RWPE2 (cell line): ENCODE data around the gene CRIM1.
A peak's percentile ranks its signal among the peaks of the same experiment; 100 is the strongest.

Experiments used
- ATAC-seq: fragments of 200-7000 bp; cut with Tn5 transposase; 3 replicates; pipeline ENCODE4 v1.9.1; 2021; ENCODE audit warnings: low read depth
- DNase-seq: peaks from one replicate; pipeline ENCODE4 v3.0.0-alpha.2; 2020; ENCODE audit warnings: low spot score
- H3K27ac ChIP-seq: fragments of 450-650 bp; 2 replicates; pipeline ENCODE4 v1.5.1; 2017; ENCODE audit warnings: mild to moderate bottlenecking; ENCODE audit not compliant: poor library complexity, severe bottlenecking
- H3K27me3 ChIP-seq: fragments of 250-450 bp; sonication (Bioruptor Pico); 2 replicates; pipeline ENCODE4 v1.5.1; 2021; ENCODE audit warnings: mild to moderate bottlenecking, moderate library complexity; ENCODE audit not compliant: insufficient read depth, poor library complexity, severe bottlenecking
- H3K36me3 ChIP-seq: fragments of 250-450 bp; sonication (Bioruptor Pico); 2 replicates; pipeline ENCODE4 v1.5.1; 2020; ENCODE audit warnings: low read depth, mild to moderate bottlenecking, moderate library complexity
- H3K4me1 ChIP-seq: fragments of 250-450 bp; sonication (Bioruptor Pico); 2 replicates; pipeline ENCODE4 v1.5.1; 2021; ENCODE audit warnings: mild to moderate bottlenecking, moderate library complexity; ENCODE audit not compliant: insufficient read depth, poor library complexity, severe bottlenecking
- H3K4me3 ChIP-seq: fragments of 250-450 bp; sonication (Bioruptor Pico); 2 replicates; pipeline ENCODE4 v1.5.1; 2021; ENCODE audit warnings: mild to moderate bottlenecking, moderate library complexity; ENCODE audit not compliant: severe bottlenecking
- H3K9me3 ChIP-seq: fragments of 250-450 bp; sonication (Bioruptor Pico); 2 replicates; pipeline ENCODE4 v1.5.1; 2021; ENCODE audit warnings: mild to moderate bottlenecking, moderate library complexity; ENCODE audit not compliant: severe bottlenecking
- CTCF ChIP-seq: fragments of 450-650 bp; IDR thresholded peaks from one replicate; pipeline ENCODE4 v1.5.1; 2017; ENCODE audit warnings: mild to moderate bottlenecking, moderate library complexity; ENCODE audit not compliant: poor library complexity, severe bottlenecking

The CRIM1 gene

GRCh38 chr2:36433311-36434217 is 78.0 kb downstream of the CRIM1 start:
- Histone ChIP-seq H3K27me3 (no peaks in the 10 kb centered on the region), H3K27ac (peak overlapping the region; percentile 52), H3K4me3 (no peak overlapping the region), H3K4me1 (peaks cover 42% of the 10 kb centered on the region), H3K9me3 (no peaks in the 10 kb centered on the region), H3K36me3 (peaks cover 8% of the 10 kb centered on the region)
- TF ChIP-seq CTCF, result no peak
- peak; percentile 84 for ATAC-seq
- peak; percentile 81 for DNase-seq

GRCh38 chr2:36438449-36438977 is 82.9 kb downstream of the CRIM1 start:
- H3K4me1 ChIP-seq, result peaks cover 23% of the 10 kb centered on the region
- no peak for DNase-seq
- H3K36me3 ChIP-seq, result peaks cover 45% of the 10 kb centered on the region
- peak overlapping the region; percentile 66 for H3K27ac ChIP-seq
- H3K9me3 ChIP-seq, result no peaks in the 10 kb centered on the region
- no peak overlapping the region for H3K4me3 ChIP-seq
- peak; percentile 96 for ATAC-seq
- TF ChIP-seq CTCF, result no peak
- H3K27me3 ChIP-seq, result no peaks in the 10 kb centered on the region

- Histone ChIP-seq H3K36me3 (peaks cover 51% of the 10 kb centered on the region), H3K27me3 (no peaks in the 10 kb centered on the region), H3K9me3 (no peaks in the 10 kb centered on the region), H3K4me3 (no peak overlapping the region), H3K4me1 (peaks cover 18% of the 10 kb centered on the region), H3K27ac (peak overlapping the region; percentile 66)
- no peak for TF ChIP-seq CTCF
- DNase-seq (no peak), ATAC-seq (no peak)
These were observed 83.5 kb downstream of the CRIM1 start for GRCh38 chr2:36439084-36439483.

- no peak overlapping the region for H3K4me3 ChIP-seq
- peaks cover 71% of the 10 kb centered on the region for H3K36me3 ChIP-seq
- H3K4me1 ChIP-seq, result peaks cover 21% of the 10 kb centered on the region
- no peak for TF ChIP-seq CTCF
- H3K27me3 ChIP-seq, result no peaks in the 10 kb centered on the region
- H3K9me3 ChIP-seq, result no peaks in the 10 kb centered on the region
- ATAC-seq, result no peak
- no peak overlapping the region for H3K27ac ChIP-seq
- no peak for DNase-seq
These were observed 85.6 kb downstream of the CRIM1 start for GRCh38 chr2:36441065-36441625.
